Loucy (cell line): ENCODE results near the gene HLA-DOB.

Experiments
- EZH2phosphoT487 ChIP-seq: fragments of 200-600 bp; IDR thresholded peaks from 2 replicates; pipeline ENCODE4 v1.6.1; 2018; ENCODE audit warnings: antibody characterized with exemption, mild to moderate bottlenecking, moderate library complexity, borderline replicate concordance
- TF ChIP-seq, protein P1 (sequence below): fragments of 200-600 bp; sonication (generic); conservative IDR thresholded peaks from 2 replicates; pipeline ENCODE4 v1.5.1; 2014; ENCODE audit warnings: mild to moderate bottlenecking, antibody characterized with exemption, low read length

DNA sequence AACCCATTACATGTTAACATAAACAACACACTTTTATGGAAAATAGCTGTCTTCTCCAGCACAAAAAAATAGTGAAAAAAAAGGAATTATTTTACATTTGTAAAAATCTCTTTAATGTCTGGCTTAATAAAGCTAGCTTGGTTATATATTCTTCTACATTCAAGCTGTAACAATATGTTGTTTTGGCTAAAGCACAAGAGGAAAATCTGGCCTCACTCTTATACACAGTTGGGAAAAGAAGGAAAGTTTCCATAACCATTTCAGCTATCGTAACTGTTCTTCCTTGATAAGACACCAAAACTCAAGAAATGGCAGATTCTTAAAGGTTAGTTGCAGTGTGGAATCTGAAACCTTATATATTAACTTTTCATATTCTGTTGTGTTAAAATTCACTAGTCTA is 7.6 kb downstream of the HLA-DOB start:
- TF ChIP-seq, protein P1, sequence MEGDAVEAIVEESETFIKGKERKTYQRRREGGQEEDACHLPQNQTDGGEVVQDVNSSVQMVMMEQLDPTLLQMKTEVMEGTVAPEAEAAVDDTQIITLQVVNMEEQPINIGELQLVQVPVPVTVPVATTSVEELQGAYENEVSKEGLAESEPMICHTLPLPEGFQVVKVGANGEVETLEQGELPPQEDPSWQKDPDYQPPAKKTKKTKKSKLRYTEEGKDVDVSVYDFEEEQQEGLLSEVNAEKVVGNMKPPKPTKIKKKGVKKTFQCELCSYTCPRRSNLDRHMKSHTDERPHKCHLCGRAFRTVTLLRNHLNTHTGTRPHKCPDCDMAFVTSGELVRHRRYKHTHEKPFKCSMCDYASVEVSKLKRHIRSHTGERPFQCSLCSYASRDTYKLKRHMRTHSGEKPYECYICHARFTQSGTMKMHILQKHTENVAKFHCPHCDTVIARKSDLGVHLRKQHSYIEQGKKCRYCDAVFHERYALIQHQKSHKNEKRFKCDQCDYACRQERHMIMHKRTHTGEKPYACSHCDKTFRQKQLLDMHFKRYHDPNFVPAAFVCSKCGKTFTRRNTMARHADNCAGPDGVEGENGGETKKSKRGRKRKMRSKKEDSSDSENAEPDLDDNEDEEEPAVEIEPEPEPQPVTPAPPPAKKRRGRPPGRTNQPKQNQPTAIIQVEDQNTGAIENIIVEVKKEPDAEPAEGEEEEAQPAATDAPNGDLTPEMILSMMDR: no peak
- TF ChIP-seq EZH2phosphoT487: no peak
